K562 (cell line): ENCODE data around the gene ACO2. TPM values are rescaled to one million over a fixed set of nuclear protein-coding genes. Genes with fewer than 3 reads are reported as not detected.

Experiments used
- ATAC-seq: fragments of 200-7000 bp; cut with Tn5 transposase; 3 replicates; pipeline ENCODE4 v1.9.1; 2020; ENCODE audit warnings: moderate library complexity
- BruUV-seq: library from RNA; stranded (reverse); fragments of 400-500 nt; replicated peaks from 2 replicates; lab custom pipeline; 2021; lab: Mats Ljungman, UMichigan
- CTCF ChIA-PET: fragments of 300-600 bp; formaldehyde crosslinking; extraction: SDS; loops from one replicate; lab custom pipeline; 2021; ENCODE audit warnings: low intra/inter-chr PET ratio; lab: Yijun Ruan, JAX
- POLR2A ChIA-PET: fragments of 300-600, 350-650 bp; sonication (Branson Sonifier 250); formaldehyde crosslinking; extraction: SDS; loops from one replicate; lab custom pipeline; 2021; ENCODE audit warnings: antibody characterized with exemption, inconsistent platforms; lab: Yijun Ruan, JAX
- DNase-seq, 4 experiments: peaks; one replicate each; pipeline versions ENCODE4 v3.0.0 to v3.0.0-alpha.2; 2011 to 2018; ENCODE audit warnings: low spot score in 3 of 4, mixed read lengths in 3 of 4; ENCODE audit errors: extremely low read depth in 1 of 4
- FAIRE-seq: peaks from 2 replicates; lab custom pipeline; 2011; peaks lifted over from hg19 to GRCh38; lab: Jason Lieb, UNC
- H2AFZ ChIP-seq: 2 replicates; pipeline ENCODE4 v1.6.0; 2011; ENCODE audit warnings: low read depth, low read length, control low read depth, inconsistent platforms
- H3K27ac ChIP-seq: fragments of 200-600 bp; 3 replicates; pipeline ENCODE4 v1.8.0; 2011; ENCODE audit warnings: low read depth, mild to moderate bottlenecking, control low read depth, inconsistent platforms, low read length, moderate library complexity, mixed read lengths; ENCODE audit errors: extremely low read depth
- H3K27me3 ChIP-seq, 2 experiments: fragments of 300-600 bp in 1 of 2; 2 replicates in 1 of 2; 3 replicates in 1 of 2; pipeline versions ENCODE4 v1.6.0 to v1.8.0; 2011; ENCODE audit warnings: inconsistent platforms in 2 of 2, low read length in 2 of 2, mild to moderate bottlenecking in 1 of 2, mixed read lengths in 1 of 2, moderate library complexity in 1 of 2; ENCODE audit not compliant: control insufficient read depth in 2 of 2, insufficient read depth in 2 of 2
- H3K36me3 ChIP-seq: fragments of 300-600 bp; 3 replicates; pipeline ENCODE4 v1.8.0; 2011; ENCODE audit warnings: mild to moderate bottlenecking, low read length, inconsistent platforms; ENCODE audit not compliant: control insufficient read depth, insufficient read depth
- H3K4me1 ChIP-seq, 2 experiments: fragments of 200-600 bp in 1 of 2; replicated peaks in 1 of 2; 2 replicates in 1 of 2; 3 replicates in 1 of 2; pipeline versions ENCODE4 v1.5.1 to v1.8.0; 2011; ENCODE audit warnings: inconsistent platforms in 2 of 2, low read length in 2 of 2, mild to moderate bottlenecking in 1 of 2, mixed read lengths in 1 of 2, moderate library complexity in 1 of 2; ENCODE audit not compliant: control insufficient read depth in 2 of 2, insufficient read depth in 2 of 2
- H3K4me2 ChIP-seq: 2 replicates; pipeline ENCODE4 v1.6.1; 2011; ENCODE audit warnings: low read length, control low read depth, inconsistent platforms, mixed read lengths; ENCODE audit not compliant: insufficient read depth
- H3K4me3 ChIP-seq: fragments of 200-600 bp; sonication (generic), shearing (Covaris generic); 2 replicates; pipeline ENCODE4 v1.5.1; 2016; ENCODE audit warnings: control low read depth, inconsistent platforms
- H3K79me2 ChIP-seq: fragments of 200-600 bp; 3 replicates; pipeline ENCODE4 v1.8.0; 2011; ENCODE audit warnings: low read length, inconsistent platforms; ENCODE audit not compliant: control insufficient read depth, insufficient read depth
- H3K9ac ChIP-seq, 2 experiments: 2 replicates each; pipeline versions ENCODE4 v1.6.0 to v1.6.1; 2011; ENCODE audit warnings: low read depth in 2 of 2, low read length in 2 of 2, control low read depth in 1 of 2, inconsistent platforms in 1 of 2, mild to moderate bottlenecking in 1 of 2, mixed read lengths in 1 of 2; ENCODE audit not compliant: insufficient read depth in 1 of 2
- H3K9me1 ChIP-seq: one replicate; pipeline ENCODE4 v1.6.0; 2011; ENCODE audit warnings: inconsistent platforms, mild to moderate bottlenecking, low read length, moderate library complexity; ENCODE audit not compliant: control insufficient read depth, insufficient read depth
- H3K9me3 ChIP-seq: replicated peaks from 2 replicates; pipeline ENCODE4 v1.5.1; 2011; ENCODE audit warnings: low read depth, low read length, inconsistent platforms; ENCODE audit not compliant: control insufficient read depth, insufficient read depth
- H4K20me1 ChIP-seq: replicated peaks from 2 replicates; pipeline ENCODE4 v1.6.1; 2011; ENCODE audit warnings: low read length, inconsistent platforms, mixed read lengths; ENCODE audit not compliant: control insufficient read depth, insufficient read depth
- ARID1B ChIP-seq: fragments of 450-650 bp; IDR thresholded peaks from 2 replicates; pipeline ENCODE4 v1.6.1; 2016; ENCODE audit warnings: antibody characterized with exemption, mild to moderate bottlenecking, inconsistent platforms
- CAMTA2 ChIP-seq: fragments of 250-450 bp; sonication (Bioruptor Pico); conservative IDR thresholded peaks from 2 replicates; pipeline ENCODE4 v1.5.1; 2022
- CBFA2T3 ChIP-seq: fragments of 450-650 bp; IDR thresholded peaks from 2 replicates; pipeline ENCODE4 v1.6.1; 2017
- CREBBP ChIP-seq: IDR thresholded peaks from one replicate; pipeline ENCODE4 v1.6.1; 2012; ENCODE audit warnings: low read depth, mild to moderate bottlenecking, control low read depth, inconsistent platforms, low read length
- CTBP1 ChIP-seq: fragments of 450-650 bp; IDR thresholded peaks from 2 replicates; pipeline ENCODE4 v1.6.1; 2016; ENCODE audit warnings: borderline replicate concordance
- DACH1 ChIP-seq: fragments of 450-650 bp; IDR thresholded peaks from 2 replicates; pipeline ENCODE4 v1.6.1; 2018; ENCODE audit not compliant: partially characterized antibody
- DMBX1 ChIP-seq: fragments of 250-450 bp; sonication (Bioruptor Pico); IDR thresholded peaks from 2 replicates; pipeline ENCODE4 v1.8.0; 2022; ENCODE audit warnings: inconsistent platforms, mild to moderate bottlenecking, moderate library complexity, borderline replicate concordance
- FOS ChIP-seq: IDR thresholded peaks from 3 replicates; pipeline ENCODE4 v1.6.1; 2011; ENCODE audit not compliant: insufficient read length; ENCODE audit errors: extremely low read depth
- FOSL1 ChIP-seq: fragments of 200-800 bp; sonication (Bioruptor generic); conservative IDR thresholded peaks from 2 replicates; pipeline ENCODE4 v1.6.1; 2016; ENCODE audit warnings: missing genetic modification characterization, missing compliant biosample characterization
- KDM1A ChIP-seq, 2 experiments: fragments of 450-650 bp; IDR thresholded peaks; 2 replicates each; pipeline ENCODE4 v1.6.1; 2016; ENCODE audit warnings: mild to moderate bottlenecking in 2 of 2
- L3MBTL2 ChIP-seq: fragments of 450-650 bp; IDR thresholded peaks from 2 replicates; pipeline ENCODE4 v1.6.1; 2016; ENCODE audit warnings: mild to moderate bottlenecking, moderate library complexity
- MAFK ChIP-seq: IDR thresholded peaks from 2 replicates; pipeline ENCODE4 v1.6.1; 2011; ENCODE audit warnings: low read length, improper control_type of control experiment
- MAX ChIP-seq: sonication (generic); formaldehyde crosslinking; IDR thresholded peaks from 2 replicates; pipeline ENCODE4 v1.9.0; 2022; ENCODE audit warnings: mild to moderate bottlenecking, missing genetic modification reagents
- MYBL2 ChIP-seq, 2 experiments: fragments of 450-650 bp in 1 of 2; sonication (generic) in 1 of 2; formaldehyde crosslinking in 1 of 2; IDR thresholded peaks; 2 replicates each; pipeline versions ENCODE4 v1.6.1 to v1.8.1; 2017 to 2022; ENCODE audit warnings: borderline replicate concordance in 1 of 2, inconsistent platforms in 1 of 2, low read depth in 1 of 2, mild to moderate bottlenecking in 1 of 2, missing genetic modification reagents in 1 of 2, moderate library complexity in 1 of 2
- NCOA1 ChIP-seq: fragments of 450-650 bp; IDR thresholded peaks from 2 replicates; pipeline ENCODE4 v1.6.1; 2016; ENCODE audit warnings: low read depth
- NFE2 ChIP-seq: IDR thresholded peaks from 2 replicates; pipeline ENCODE4 v1.6.1; 2014; ENCODE audit warnings: antibody characterized with exemption, low read depth
- NRF1 ChIP-seq, 2 experiments: fragments of 450-650 bp; IDR thresholded peaks in 1 of 2; conservative IDR thresholded peaks in 1 of 2; 2 replicates each; pipeline ENCODE4 v1.6.1; 2014; ENCODE audit warnings: mild to moderate bottlenecking in 2 of 2
- PURB ChIP-seq: sonication (generic); formaldehyde crosslinking; IDR thresholded peaks from 2 replicates; pipeline ENCODE4 v1.9.0; 2021; ENCODE audit warnings: low read depth, mild to moderate bottlenecking, missing genetic modification reagents
- PYGO2 ChIP-seq: fragments of 450-650 bp; IDR thresholded peaks from 2 replicates; pipeline ENCODE4 v1.6.1; 2016; ENCODE audit warnings: mild to moderate bottlenecking, missing genetic modification characterization, moderate library complexity, missing compliant biosample characterization
- RFX7 ChIP-seq: fragments of 250-450 bp; sonication (Bioruptor Pico); IDR thresholded peaks from 2 replicates; pipeline ENCODE4 v1.5.1; 2021; ENCODE audit warnings: mild to moderate bottlenecking
- SLC30A9 ChIP-seq: fragments of 250-450 bp; sonication (Bioruptor Pico); IDR thresholded peaks from 2 replicates; pipeline ENCODE4 v1.8.0; 2022; ENCODE audit warnings: mild to moderate bottlenecking, moderate library complexity
- SMARCA4 ChIP-seq: fragments of 450-650 bp; IDR thresholded peaks from 2 replicates; pipeline ENCODE4 v1.6.1; 2016
- SRSF9 ChIP-seq: fragments of 200-400 bp; formaldehyde crosslinking; IDR thresholded peaks from 2 replicates; pipeline ENCODE4 v1.6.1; 2017; ENCODE audit warnings: low read depth, low read length, borderline replicate concordance
- TCF3 ChIP-seq: sonication (generic); formaldehyde crosslinking; IDR thresholded peaks from 2 replicates; pipeline ENCODE4 v1.4.0; 2020; ENCODE audit warnings: mild to moderate bottlenecking, missing genetic modification reagents
- THRAP3 ChIP-seq: fragments of 450-650 bp; IDR thresholded peaks from 2 replicates; pipeline ENCODE4 v1.6.1; 2016; ENCODE audit warnings: mild to moderate bottlenecking, inconsistent platforms, borderline replicate concordance
- ZBTB7A ChIP-seq: IDR thresholded peaks from 2 replicates; pipeline ENCODE4 v1.6.1; 2011; ENCODE audit warnings: low read depth, mild to moderate bottlenecking, low read length, moderate library complexity, borderline replicate concordance; ENCODE audit not compliant: control insufficient read depth
- ZNF316 ChIP-seq: fragments of 450-650 bp; IDR thresholded peaks from 2 replicates; pipeline ENCODE4 v1.6.1; 2016
- WGBS: fragments of 100-300 bp; shearing (Covaris generic); methylation state at CpG from one replicate; pipeline ENCODE4 v1.1.6; 2016; ENCODE audit warnings: low coverage, mixed read lengths; ENCODE audit not compliant: insufficient coverage; ENCODE audit errors: missing lambda C conversion rate; 5-methylcytosine and 5-hydroxymethylcytosine counted together
- in situ Hi-C: fragments of 300-500 bp; cut with MboI; formaldehyde crosslinking; loops from 4 replicates; pipeline ENCODE4 v1.15.0; 2018; ENCODE audit warnings: inconsistent platforms, mixed read lengths
- intact Hi-C: fragments of 100-400 bp; cut with micrococcal nuclease; formaldehyde crosslinking; loops from 2 replicates; pipeline ENCODE4 v1.14.2; 2022
- polyA plus RNA-seq, 8 experiments: library from polyadenylated mRNA; depleted of rRNA in 4 of 8; stranded (reverse) in 5 of 8; unstranded in 3 of 8; fragments of >200 nt; fragmentation: Nextera tagmentation in 2 of 8; fragmentation: Illumina TruSeq in 1 of 8; extraction: Ambion mirVana in 2 of 8; extraction: Trizol in 1 of 8; gene quantifications; 2 replicates each; pipeline versions ENCODE4 v1.2.1 to v1.2.3, GENCODE V29; 2011 to 2014; ENCODE audit warnings: inconsistent platforms in 1 of 8, missing spikeins in 1 of 8
- total RNA-seq, 7 experiments: library from RNA; depleted of rRNA in 6 of 7; stranded (reverse); fragments of >200 nt in 6 of 7; fragmentation: Illumina TruSeq in 2 of 7; extraction: Trizol in 2 of 7; gene quantifications; 2 replicates each; pipeline versions ENCODE4 v1.2.1 to v1.2.3, GENCODE V29; 2011 to 2021; ENCODE audit warnings: low replicate concordance in 1 of 7

ACO2 gene
- total and polyA plus RNA-seq, 9 of the 15 experiments (the other 6 are each of a cell fraction or from before 2014, with no cell fraction given), result 16.2 to 119 (median 43.2) TPM

DNA sequence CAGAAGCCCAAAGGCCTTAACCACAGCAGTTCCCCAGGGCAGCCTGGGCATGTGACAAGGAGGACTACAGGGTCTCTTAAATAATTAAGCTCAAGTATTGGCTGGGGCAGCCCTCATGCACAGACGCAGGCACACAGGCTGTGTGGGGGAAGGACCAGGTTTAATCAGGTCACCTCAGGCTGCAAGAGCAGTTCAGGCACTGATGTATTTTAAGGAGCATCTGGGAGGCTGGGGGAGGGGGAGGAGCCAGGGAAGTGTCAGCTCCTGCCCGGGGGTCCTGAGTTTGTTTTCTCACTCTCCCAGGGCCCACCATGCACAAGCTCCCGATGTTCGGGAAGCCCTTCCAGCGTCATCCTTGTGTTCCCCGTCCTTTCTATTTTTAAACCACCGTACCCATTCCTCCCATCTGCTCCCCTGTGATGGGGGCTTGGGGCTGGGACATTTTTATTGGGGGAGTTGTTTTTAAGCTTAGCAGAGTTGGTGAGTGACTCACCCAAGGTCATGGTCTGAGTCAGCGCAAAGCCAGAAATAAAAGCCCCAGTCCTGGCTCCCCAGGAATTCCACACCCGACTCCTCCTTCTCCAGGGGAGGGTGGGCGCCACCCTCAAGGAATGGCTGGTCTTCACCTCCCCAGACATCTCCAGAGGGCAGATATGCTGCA is 94.3 kb downstream of the ACO2 start:
- Histone ChIP-seq H3K27ac (peak overlapping the region; percentile 62; the same call in 2 of the 3 replicates), H3K9ac (peak overlapping the region; percentile 25 to 66; a peak in 2 of 4 replicates), H3K4me2 (peak overlapping the region; percentile 37; the same call in 1 of the 2 replicates), H3K4me1 (peaks cover 22 to 50% of the 10 kb centered on the region in 2 experiments; a peak in 4 of 5 replicates), H2AFZ (peak overlapping the region; percentile 72), H3K36me3 (no peaks in the 10 kb centered on the region), H3K27me3 (no peaks in the 10 kb centered on the region), H4K20me1 (no peaks in the 10 kb centered on the region), H3K4me3 (no peak overlapping the region), H3K9me1 (no peaks in the 10 kb centered on the region), H3K79me2 (no peaks in the 10 kb centered on the region), H3K9me3 (no peaks in the 10 kb centered on the region)
- intact Hi-C loops (no loop called here), in situ Hi-C loops (no loop called here)
- FAIRE-seq (peak; percentile 87), ATAC-seq (peak; percentile 47), DNase-seq (peak; percentile 55 to 73 (median 58))
- BruUV-seq, result no TSS peak
- ChIA-PET CTCF (no interaction called here), POLR2A (interaction anchor here (0.6 to 0.7 kb wide), 2 partner anchors 26 to 590 kb away, joined by 3 read pairs; partner anchors contain the start of gene PMM1)
- 14% methylated on average over 10 of the region's 10 CpGs for WGBS
- TF ChIP-seq DACH1, result no peak
- no peak for TF ChIP-seq CREBBP
- no peak for TF ChIP-seq MYBL2 (IDR thresholded peaks at IDR 0.05; ENCODE audit: low read depth)
- no peak for TF ChIP-seq MYBL2 (CRISPR knock-in tag; IDR thresholded peaks at IDR 0.05; ENCODE audit: borderline replicate concordance)
- TF ChIP-seq CTBP1, result no peak
- peak; percentile 64 for TF ChIP-seq CBFA2T3
- peak; percentile 22; the same call in 1 of the 2 replicates for TF ChIP-seq MAX
- no peak for TF ChIP-seq SLC30A9 (CRISPR knock-in tag)
- peak; percentile 36 for TF ChIP-seq ZNF316
- peak; percentile 75; the same call in 1 of the 2 replicates for TF ChIP-seq ZBTB7A
- TF ChIP-seq NCOA1, result peak; percentile 18; the same call in 1 of the 2 replicates
- TF ChIP-seq NRF1 (conservative IDR thresholded peaks at IDR 0.05 in 1 of 2, IDR thresholded peaks at IDR 0.05 in 1 of 2), result peak; percentile 28 to 48; a peak in 1 of 4 replicates
- TF ChIP-seq FOSL1, result peak; percentile 92
- TF ChIP-seq CAMTA2 (CRISPR knock-in tag), result no peak
- peak; percentile 67 for TF ChIP-seq SMARCA4
- no peak for TF ChIP-seq PYGO2
- peak; percentile 63 for TF ChIP-seq ARID1B
- TF ChIP-seq RFX7 (CRISPR knock-in tag), result no peak
- no peak for TF ChIP-seq L3MBTL2
- TF ChIP-seq NFE2, result peak; percentile 43; the same call in 1 of the 2 replicates
- TF ChIP-seq TCF3 (CRISPR knock-in tag), result 0 out of 2 replicates have a peak, but pooled peaks have one; percentile 14
- no peak for TF ChIP-seq PURB (CRISPR knock-in tag)
- TF ChIP-seq KDM1A (IDR thresholded peaks at IDR 0.05), result peak in 1 of 2 experiments; percentile 72; a peak in 2 of 4 replicates
- peak; percentile 28; the same call in 1 of the 2 replicates for TF ChIP-seq MAFK
- TF ChIP-seq DMBX1 (CRISPR knock-in tag), result no peak
- TF ChIP-seq SRSF9, result no peak
- TF ChIP-seq THRAP3, result no peak
- TF ChIP-seq FOS, result peak; percentile 35
